T-cell (primary cell): ENCODE data around the gene DNAJB12. TPM values are rescaled to one million over a fixed set of nuclear protein-coding genes. Genes with fewer than 3 reads are reported as not detected.

Source experiments
- ATAC-seq, 4 experiments: fragments of 200-7000 bp in 3 of 4; fragments of 150-1000 bp in 1 of 4; cut with Tn5 transposase; replicated peaks in 1 of 4; 1 replicate in 3 of 4; 2 replicates in 1 of 4; pipeline ENCODE4 v1.10.0; 2021; ENCODE audit warnings: moderate library complexity in 3 of 4, mild to moderate bottlenecking in 2 of 4, moderate number of reproducible peaks in 1 of 4
- CTCF ChIA-PET, 2 donors: fragments of 300-600 bp; sonication (Branson Sonifier 250); formaldehyde crosslinking; loops; one replicate each; lab custom pipeline; 2022; ENCODE audit warnings: antibody characterized with exemption in 2 of 2; lab: Charles Lee
- POLR2A ChIA-PET, 2 donors: fragments of 300-600 bp; sonication (Branson Sonifier 250); formaldehyde crosslinking; loops; one replicate each; lab custom pipeline; 2022; ENCODE audit warnings: antibody characterized with exemption in 2 of 2; lab: Charles Lee
- DNase-seq, 35 experiments: peaks; one replicate each; pipeline versions ENCODE4 v3.0.0 to v3.0.0-alpha.2; 2013 to 2023
- H3K27ac ChIP-seq: one replicate; pipeline ENCODE4 v1.5.1; 2013; ENCODE audit warnings: low read length
- H3K27me3 ChIP-seq, 2 experiments: replicated peaks in 1 of 2; 1 replicate in 1 of 2; 2 replicates in 1 of 2; pipeline versions ENCODE4 v1.6.1 to v1.7.0; 2013; ENCODE audit warnings: low read length in 1 of 2, mixed read lengths in 1 of 2; ENCODE audit not compliant: control insufficient read depth in 2 of 2, insufficient read depth in 2 of 2; ENCODE audit errors: extremely low read depth in 1 of 2
- H3K36me3 ChIP-seq, 2 donors: 1 replicate in 1 of 2; 2 replicates in 1 of 2; pipeline versions ENCODE4 v1.6.1 to v1.7.0; 2013; ENCODE audit warnings: low read length in 1 of 2; ENCODE audit not compliant: control insufficient read depth in 2 of 2, insufficient read depth in 1 of 2; ENCODE audit errors: extremely low read depth in 1 of 2
- H3K4me1 ChIP-seq, 2 experiments: 1 replicate in 1 of 2; 2 replicates in 1 of 2; pipeline versions ENCODE4 v1.6.1 to v1.7.0; 2013; ENCODE audit warnings: low read length in 2 of 2, mixed read lengths in 1 of 2; ENCODE audit not compliant: insufficient read depth in 2 of 2, control insufficient read depth in 1 of 2; ENCODE audit errors: extremely low read depth in 1 of 2
- H3K4me3 ChIP-seq, 2 donors: 1 replicate in 1 of 2; 2 replicates in 1 of 2; pipeline versions ENCODE4 v1.5.1 to v1.7.0; 2013; ENCODE audit warnings: mild to moderate bottlenecking in 2 of 2, low read length in 1 of 2, moderate library complexity in 1 of 2; ENCODE audit not compliant: control insufficient read depth in 1 of 2; ENCODE audit errors: extremely low read depth in 1 of 2
- H3K9me3 ChIP-seq: 2 replicates; pipeline ENCODE4 v1.7.0; 2013
- H3K27ac Mint-ChIP-seq, 2 donors: one replicate each; pipeline ENCODE4 v1.8.0; 2020 to 2021; ENCODE audit warnings: mild to moderate bottlenecking in 2 of 2, mixed read lengths in 2 of 2
- H3K27me3 Mint-ChIP-seq, 2 donors: one replicate each; pipeline ENCODE4 v1.8.0; 2021 to 2022; ENCODE audit warnings: mixed read lengths in 2 of 2
- H3K36me3 Mint-ChIP-seq: one replicate; pipeline ENCODE4 v1.8.0; 2021; ENCODE audit warnings: mixed read lengths
- H3K4me1 Mint-ChIP-seq, 3 donors: one replicate each; pipeline ENCODE4 v1.8.0; 2020 to 2022; ENCODE audit warnings: mixed read lengths in 3 of 3, mild to moderate bottlenecking in 1 of 3
- H3K4me3 Mint-ChIP-seq, 3 donors: one replicate each; pipeline ENCODE4 v1.8.0; 2020 to 2022; ENCODE audit warnings: mild to moderate bottlenecking in 3 of 3, mixed read lengths in 3 of 3, moderate library complexity in 3 of 3
- H3K9me3 Mint-ChIP-seq, 3 donors: one replicate each; pipeline ENCODE4 v1.8.0; 2020 to 2022; ENCODE audit warnings: mixed read lengths in 3 of 3
- WGBS: methylation state at CpG from one replicate; pipeline ENCODE4 v1.1.5; 2013; ENCODE audit warnings: missing lambda C conversion rate; ENCODE audit not compliant: insufficient coverage; 5-methylcytosine and 5-hydroxymethylcytosine counted together
- total RNA-seq, 35 experiments: library from RNA in 6 of 35; stranded (reverse) in 6 of 35; fragments of 120-200 nt in 1 of 35; gene quantifications; one replicate each; pipeline versions ENCODE4 v1.2.1 to v1.2.4 and lab custom pipeline; 2013 to 2026

DNAJB12 gene
- total RNA-seq, 5 donors from 2014 or later (not counting 1 experiment from before 2014, with no cell fraction given) = 27.1 to 41.4 (median 31.2) TPM

GRCh38 chr10:72322030-72322279 is 32.8 kb downstream of the DNAJB12 start:
- ChIA-PET POLR2A (interaction anchor here (0.9 to 1.7 kb wide), 3 partner anchors 10 to 46 kb away, joined by 3 to 6 read pairs (median 4); no protein-coding TSS in a partner anchor), CTCF (interaction anchor here (0.6 to 1.2 kb wide), 3 partner anchors 16 to 418 kb away, joined by 3 to 6 read pairs (median 3); no protein-coding TSS in a partner anchor)
- H3K27ac ChIP-seq = peak overlapping the region; percentile 26
- Mint-ChIP-seq H3K36me3 (no peaks in the 10 kb centered on the region), H3K9me3 (no peaks in the 10 kb centered on the region), H3K4me1 (peaks cover 70 to 77% (median 76%) of the 10 kb centered on the region in 3 donors), H3K27ac (peak overlapping the region; percentile 97 to 99), H3K27me3 (no peaks in the 10 kb centered on the region), H3K4me3 (peak overlapping the region in 1 of 3 donors; percentile 24)
- no peaks in the 10 kb centered on the region for H3K9me3 ChIP-seq
- 85% methylated on average over 2 of the region's 3 CpGs for WGBS
- ATAC-seq = no peak
- no peak overlapping the region for H3K4me3 ChIP-seq
- H3K36me3 ChIP-seq = no peaks in the 10 kb centered on the region
- H3K27me3 ChIP-seq = no peaks in the 10 kb centered on the region
- peaks cover 52 to 80% of the 10 kb centered on the region in 2 experiments for H3K4me1 ChIP-seq
- no peak for DNase-seq

DNA sequence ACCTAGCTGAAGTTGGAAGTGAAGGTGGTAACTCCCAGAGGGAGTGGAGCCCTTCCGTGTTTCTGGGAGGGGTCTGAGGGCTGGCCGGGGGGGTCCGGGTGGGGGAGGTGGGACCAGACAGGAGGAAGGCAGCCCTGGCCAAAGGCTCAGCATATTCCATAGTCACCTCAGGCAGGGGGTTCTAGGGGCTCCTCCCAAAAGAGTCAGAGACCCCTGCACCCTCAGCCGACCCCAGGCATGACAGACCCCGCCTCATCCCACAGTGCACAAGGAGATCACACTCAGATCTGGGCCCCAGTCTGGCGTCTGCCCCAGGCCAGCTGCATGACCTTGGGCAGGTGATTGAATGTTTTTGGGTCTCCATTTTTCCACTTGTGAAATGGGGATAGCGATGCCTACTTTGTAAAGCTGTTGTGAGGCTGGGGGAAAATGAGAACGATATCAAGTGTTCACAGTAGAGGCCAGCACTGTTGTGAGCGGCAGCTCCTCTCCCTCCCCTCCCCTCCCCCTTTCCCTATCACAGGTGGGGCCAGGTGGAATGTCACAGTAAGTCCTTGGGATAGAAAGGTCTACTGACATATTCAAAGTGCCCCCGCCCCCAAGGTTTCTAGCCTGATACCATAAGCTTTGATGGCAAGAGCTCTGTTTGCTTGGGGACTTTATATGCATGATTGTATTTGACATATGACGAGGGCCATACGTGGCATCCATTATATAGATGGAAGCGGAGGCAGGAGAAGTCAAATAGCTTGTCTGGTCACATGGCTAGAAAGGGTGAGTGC is 33.3 kb downstream of the DNAJB12 start:
- H3K4me3 Mint-ChIP-seq = peak overlapping the region in 1 of 3 donors; percentile 66
- DNase-seq (no peak), ATAC-seq (no peak)
- H3K36me3 ChIP-seq = no peaks in the 10 kb centered on the region
- 86% methylated on average over 4 of the region's 13 CpGs for WGBS
- no peaks in the 10 kb centered on the region for H3K36me3 Mint-ChIP-seq
- no peaks in the 10 kb centered on the region for H3K9me3 ChIP-seq
- peak overlapping the region; percentile 97 to 99 for H3K27ac Mint-ChIP-seq
- H3K27me3 Mint-ChIP-seq = no peaks in the 10 kb centered on the region
- H3K4me3 ChIP-seq = no peak overlapping the region
- no peaks in the 10 kb centered on the region for H3K27me3 ChIP-seq
- H3K4me1 ChIP-seq = peaks cover 56 to 82% of the 10 kb centered on the region in 2 experiments
- peaks cover 67 to 77% (median 76%) of the 10 kb centered on the region in 3 donors for H3K4me1 Mint-ChIP-seq
- POLR2A ChIA-PET = interaction anchor here (0.9 to 1.7 kb wide), 3 partner anchors 10 to 45 kb away, joined by 3 to 6 read pairs (median 4); no protein-coding TSS in a partner anchor
- peak overlapping the region; percentile 95 for H3K27ac ChIP-seq
- CTCF ChIA-PET = interaction anchor here (0.5 to 2.5 kb wide), 8 partner anchors 11 to 417 kb away, joined by 3 to 8 read pairs (median 3); partner anchors contain the start of genes ANAPC16 (in 1 of the 2) and ASCC1 (in 1 of the 2)
- H3K9me3 Mint-ChIP-seq = no peaks in the 10 kb centered on the region

DNA sequence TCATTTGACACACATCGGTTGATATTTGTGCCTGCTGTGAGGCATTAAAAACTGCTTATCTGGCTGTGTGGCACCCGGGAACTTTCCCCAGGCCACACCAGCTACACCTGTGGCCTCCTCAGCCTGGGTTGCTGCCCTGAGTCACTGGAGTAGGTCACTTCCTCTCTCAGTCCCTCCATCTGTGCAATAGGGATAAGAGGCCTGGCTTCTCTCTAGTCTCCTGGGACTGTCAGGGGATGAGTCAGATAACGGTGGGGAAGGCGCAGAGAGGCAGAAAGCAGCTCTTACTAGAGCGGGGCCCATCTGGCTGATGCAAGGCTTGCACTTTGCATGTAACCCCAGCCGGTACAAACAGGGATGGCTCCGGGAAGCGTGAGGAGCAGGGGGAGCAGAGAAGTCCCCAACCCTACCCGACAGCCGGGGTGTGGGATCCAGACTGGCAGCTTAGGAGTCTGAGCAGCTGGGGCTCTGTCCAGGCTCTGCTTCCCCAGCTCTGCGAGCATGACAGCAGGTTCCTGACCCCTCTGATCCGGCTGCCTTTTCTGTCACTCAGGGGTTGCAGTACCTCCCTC is 34.0 kb downstream of the DNAJB12 start:
- no peaks in the 10 kb centered on the region for H3K9me3 ChIP-seq
- ATAC-seq (peak; percentile 0 to 13 (median 12)), DNase-seq (peak in 5 of 35 experiments; percentile 29 to 67 (median 55))
- Mint-ChIP-seq H3K4me1 (peaks cover 72 to 82% (median 79%) of the 10 kb centered on the region in 3 donors), H3K27ac (peak overlapping the region; percentile 97 to 99), H3K9me3 (no peaks in the 10 kb centered on the region), H3K27me3 (no peaks in the 10 kb centered on the region), H3K4me3 (peak overlapping the region; percentile 66 to 79 (median 69)), H3K36me3 (no peaks in the 10 kb centered on the region)
- H3K27me3 ChIP-seq = no peaks in the 10 kb centered on the region
- whole genome bisulfite sequencing = 50% methylated on average over 9 of the region's 12 CpGs
- CTCF ChIA-PET = interaction anchor here (0.5 to 2.5 kb wide), 7 partner anchors 11 to 264 kb away, joined by 3 to 8 read pairs (median 4); partner anchors contain the start of genes ANAPC16 (in 1 of the 2) and ASCC1 (in 1 of the 2)
- POLR2A ChIA-PET = interaction anchor here (0.6 to 1.7 kb wide), 7 partner anchors 9 to 241 kb away, joined by 3 to 23 read pairs (median 4); no protein-coding TSS in a partner anchor
- H3K4me3 ChIP-seq = peak overlapping the region in 1 of 2 donors; percentile 5
- H3K36me3 ChIP-seq = no peaks in the 10 kb centered on the region
- peak overlapping the region; percentile 95 for H3K27ac ChIP-seq
- peaks cover 63 to 89% of the 10 kb centered on the region in 2 experiments for H3K4me1 ChIP-seq

- ATAC-seq (peak; percentile 81 to 84 (median 82)), DNase-seq (peak; percentile 72 to 94 (median 85))
- no peaks in the 10 kb centered on the region for H3K27me3 ChIP-seq
- peaks cover 69 to 90% of the 10 kb centered on the region in 2 experiments for H3K4me1 ChIP-seq
- peak overlapping the region; percentile 66 to 79 (median 72) for H3K4me3 Mint-ChIP-seq
- WGBS = under 1% methylated on average over 60 of the region's 60 CpGs
- H3K4me3 ChIP-seq = peak overlapping the region; percentile 40 to 50
- POLR2A ChIA-PET = interaction anchor here (0.6 to 0.8 kb wide), 6 partner anchors 11 to 564 kb away, joined by 3 to 15 read pairs (median 4); no protein-coding TSS in a partner anchor
- no peaks in the 10 kb centered on the region for H3K27me3 Mint-ChIP-seq
- H3K27ac ChIP-seq = peak overlapping the region; percentile 95
- no peaks in the 10 kb centered on the region for H3K9me3 ChIP-seq
- H3K4me1 Mint-ChIP-seq = peaks cover 79 to 87% (median 86%) of the 10 kb centered on the region in 3 donors
- H3K27ac Mint-ChIP-seq = peak overlapping the region; percentile 97 to 99
- CTCF ChIA-PET = interaction anchor here (0.7 to 2.5 kb wide), 9 partner anchors 12 to 592 kb away, joined by 3 to 8 read pairs (median 4); partner anchors contain the start of genes ANAPC16 (in 1 of the 2) and ASCC1 (in 1 of the 2)
- H3K9me3 Mint-ChIP-seq = no peaks in the 10 kb centered on the region
- H3K36me3 ChIP-seq = no peaks in the 10 kb centered on the region
- no peaks in the 10 kb centered on the region for H3K36me3 Mint-ChIP-seq
Observed at GRCh38 chr10:72319416-72320254, 35.1 kb downstream of the DNAJB12 start.

GRCh38 chr10:72318418-72319262 is 36.1 kb downstream of the DNAJB12 start:
- POLR2A ChIA-PET = interaction anchor here in 1 of 2 donors (0.6 to 1.1 kb wide), 4 partner anchors 22 to 385 kb away, joined by 3 to 9 read pairs (median 4); no protein-coding TSS in a partner anchor
- Histone ChIP-seq H3K4me1 (peaks cover 66 to 90% of the 10 kb centered on the region in 2 experiments), H3K9me3 (no peaks in the 10 kb centered on the region), H3K4me3 (peak overlapping the region; percentile 40 to 50), H3K27ac (peak overlapping the region; percentile 93), H3K36me3 (no peaks in the 10 kb centered on the region), H3K27me3 (no peaks in the 10 kb centered on the region)
- no peak for DNase-seq
- Mint-ChIP-seq H3K27ac (peak overlapping the region; percentile 95 to 97), H3K4me1 (peaks cover 75 to 83% (median 82%) of the 10 kb centered on the region in 3 donors), H3K36me3 (no peaks in the 10 kb centered on the region), H3K4me3 (peak overlapping the region; percentile 56 to 72 (median 66)), H3K27me3 (no peaks in the 10 kb centered on the region), H3K9me3 (no peaks in the 10 kb centered on the region)
- 24% methylated on average over 5 of the region's 10 CpGs for WGBS
- ATAC-seq = no peak
- CTCF ChIA-PET = interaction anchor here (0.6 to 2.3 kb wide), 7 partner anchors 12 to 591 kb away, joined by 3 to 7 read pairs (median 4); no protein-coding TSS in a partner anchor
